Kidney capillary endothelial cell (primary cell): Measurements from ENCODE around the gene CTSD.
A peak's percentile ranks its signal among the peaks of the same experiment; 100 is the strongest.
"Not testable (repeated sequence)": the region's sequence is repeated elsewhere in the genome, so short reads cannot be mapped to it uniquely, and the experiment has no call there.

Experiments used
- DNase-seq: peaks from one replicate; pipeline ENCODE4 v3.0.0-alpha.2; 2018; ENCODE audit warnings: low spot score

CTSD gene

DNA sequence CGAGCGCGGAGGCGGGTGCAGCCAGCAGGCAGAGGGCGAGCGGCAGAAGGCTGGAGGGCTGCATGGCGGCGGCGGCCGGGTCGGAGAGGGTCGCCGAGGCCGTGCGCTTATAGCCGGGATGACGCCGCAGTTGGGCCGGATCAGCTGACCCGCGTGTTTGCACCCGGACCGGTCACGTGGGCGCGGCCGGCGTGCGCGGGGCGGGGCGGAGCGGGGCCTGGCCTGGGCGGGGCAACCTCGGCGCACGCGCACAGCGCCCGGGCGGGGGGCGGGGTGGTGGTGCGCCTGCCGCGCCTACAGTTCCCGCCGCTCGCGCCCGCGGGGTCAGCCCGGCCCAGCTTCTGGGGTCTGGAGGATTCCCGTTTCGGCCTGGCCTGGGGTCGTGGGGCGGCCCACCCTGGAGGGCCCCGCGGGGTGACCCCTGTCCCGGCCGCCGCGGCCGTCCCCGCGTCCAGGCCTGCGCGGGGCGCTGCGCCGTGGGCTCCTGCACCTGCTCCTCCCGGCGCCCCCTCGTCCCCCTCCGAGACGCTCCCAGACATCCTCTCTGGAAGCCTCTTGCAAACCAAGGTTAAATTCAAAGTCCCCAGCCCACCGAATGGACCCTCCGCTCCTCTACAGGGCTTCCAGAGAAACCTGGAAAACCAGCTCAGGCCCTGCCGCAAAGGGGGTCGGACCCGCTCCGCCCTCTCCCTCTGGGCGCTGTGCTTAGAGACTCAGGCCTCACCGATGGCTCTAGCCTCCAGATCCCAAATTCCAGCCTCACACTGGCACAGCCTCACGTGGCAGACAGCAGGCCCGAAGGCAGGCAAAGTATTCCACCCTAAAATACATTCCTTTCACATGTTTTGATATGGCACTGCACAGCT lies at the start of gene CTSD:
Gene CTSD, minus strand, starts transcription at position 132 of the 866 bp plus-strand sequence. Its CDS starts 68 bp downstream, at position 64.
- DNase-seq, result peak; percentile 78

DNA sequence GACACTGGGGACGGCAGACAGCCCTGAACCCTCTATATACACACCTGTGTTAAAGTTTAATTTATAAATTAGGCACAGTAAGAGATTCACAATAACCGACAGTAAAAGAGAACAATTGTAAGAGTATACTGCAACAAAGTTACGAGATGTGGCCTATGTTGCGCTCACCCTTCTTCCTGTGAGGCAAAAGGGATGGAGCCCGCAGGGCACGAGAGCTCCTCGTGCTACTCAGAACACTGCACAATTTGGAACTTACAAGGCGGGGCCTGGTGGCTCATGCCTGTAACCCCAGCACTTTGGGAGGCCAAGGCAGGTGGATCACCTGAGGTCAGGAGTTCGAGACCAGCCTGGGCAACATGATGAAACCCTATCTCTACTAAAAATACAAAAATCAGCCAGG lies 49.6 kb upstream of the CTSD start:
- not testable (repeated sequence) for DNase-seq

DNA sequence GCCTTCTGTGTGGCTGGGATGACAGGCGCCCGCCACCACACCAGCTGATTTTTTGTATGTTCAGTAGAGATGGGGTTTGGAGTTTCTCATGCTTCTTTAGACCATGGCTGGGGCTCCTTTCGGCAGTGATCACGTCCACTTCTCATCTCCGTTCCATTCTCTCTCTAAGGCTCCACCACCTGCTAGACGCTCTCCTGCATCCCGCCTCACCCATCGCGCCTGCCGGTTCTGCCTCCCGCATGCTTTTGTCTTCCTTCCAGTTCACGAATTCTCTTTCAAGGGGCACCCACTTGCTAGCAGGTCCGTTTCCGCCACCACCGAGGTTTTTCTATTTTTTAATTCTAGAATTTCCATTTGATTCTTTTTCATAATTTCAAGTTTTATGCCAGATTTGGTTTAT lies 49.1 kb upstream of the CTSD start:
- DNase-seq, result no peak

DNA sequence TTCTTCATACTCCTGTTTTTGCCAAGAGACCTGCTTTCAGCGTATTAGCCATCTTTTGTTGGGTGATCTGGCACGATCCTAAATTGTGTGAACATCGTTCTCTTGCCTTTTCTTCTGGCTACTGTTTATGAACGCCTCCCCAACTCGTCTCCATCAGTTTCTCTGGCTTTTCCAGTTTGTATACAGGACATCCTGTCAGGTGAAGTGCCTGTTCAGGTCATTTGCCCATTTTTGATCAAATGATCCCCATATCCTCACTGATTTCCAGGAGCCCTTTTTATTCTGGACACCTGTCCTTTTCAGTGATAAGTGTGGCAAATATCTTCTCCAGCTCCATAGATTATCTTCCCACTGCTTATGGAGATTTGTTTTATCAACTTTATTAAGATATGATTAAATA lies 48.5 kb upstream of the CTSD start:
- no peak for DNase-seq

DNA sequence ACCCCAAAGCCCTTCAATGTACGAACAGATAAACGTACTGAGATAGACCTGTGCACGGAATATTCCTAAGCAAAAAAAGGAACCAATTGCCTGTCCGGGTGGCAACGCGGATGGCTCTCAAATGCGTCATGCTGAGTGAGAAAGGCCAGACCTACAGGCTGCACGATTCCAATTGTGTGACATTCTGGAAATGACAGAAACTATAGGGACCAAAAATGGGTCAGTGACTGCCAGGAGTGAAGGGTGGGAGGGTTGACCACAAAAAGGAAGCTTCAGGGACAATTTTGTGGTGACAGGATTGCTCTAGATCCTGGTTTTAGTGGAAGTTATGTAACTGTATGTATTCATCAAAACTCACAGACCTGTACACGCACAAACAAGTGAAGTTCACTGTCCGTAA lies 47.0 kb upstream of the CTSD start:
- no peak for DNase-seq

DNA sequence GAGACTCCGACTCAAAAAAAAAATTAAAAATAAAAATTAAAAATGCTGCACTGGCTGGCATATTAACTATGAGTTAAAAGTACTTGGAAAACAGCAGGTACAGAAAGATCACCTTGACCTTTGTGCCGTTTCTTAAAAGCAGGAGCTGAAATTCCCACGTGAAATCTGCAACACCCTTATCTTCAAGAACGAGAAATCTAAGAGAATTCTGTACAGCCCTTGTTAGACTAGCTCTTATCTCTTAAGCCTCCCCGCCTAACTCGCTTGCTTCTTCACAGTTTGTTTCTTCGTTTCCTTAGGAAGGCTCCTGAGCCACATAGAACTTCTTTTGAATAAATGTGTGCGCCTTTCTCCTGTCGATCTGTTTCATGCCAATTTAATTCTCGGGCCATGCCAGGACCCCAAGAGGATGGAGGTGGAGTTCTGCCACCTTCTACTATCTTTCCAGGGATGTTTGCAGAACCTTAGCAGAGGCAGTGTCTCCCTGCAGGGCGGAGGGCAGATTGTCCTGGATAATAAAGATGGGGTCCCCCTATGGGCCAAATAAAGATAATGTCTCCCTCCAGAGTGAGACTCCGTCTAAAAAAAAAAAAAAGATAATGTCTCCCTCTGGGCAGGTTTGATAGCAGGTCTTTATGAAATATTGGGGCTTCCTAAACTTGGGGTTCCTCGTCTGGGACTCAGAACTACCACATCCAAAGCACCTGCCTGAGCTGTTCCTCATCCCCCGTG lies 43.7 kb upstream of the CTSD start:
- no peak for DNase-seq

DNA sequence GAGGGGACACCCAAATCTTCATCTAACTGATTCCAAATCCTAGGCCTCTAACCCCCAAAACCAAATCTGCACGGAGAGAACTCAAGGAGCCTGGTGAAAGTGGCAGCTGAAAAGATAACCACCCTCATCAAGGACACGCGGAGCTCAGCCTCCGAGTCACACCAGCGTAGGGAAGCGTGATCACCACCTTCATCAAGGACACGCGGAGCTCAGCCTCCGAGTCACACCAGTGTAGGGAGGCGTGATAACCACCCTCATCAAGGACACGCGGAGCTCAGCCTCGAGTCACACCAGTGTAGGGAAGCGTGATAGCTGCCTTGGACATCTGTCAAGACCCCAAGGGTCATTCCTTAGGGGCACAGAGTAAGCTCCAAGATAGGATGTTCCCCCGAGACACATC lies 41.8 kb upstream of the CTSD start:
- DNase-seq, result no peak

DNA sequence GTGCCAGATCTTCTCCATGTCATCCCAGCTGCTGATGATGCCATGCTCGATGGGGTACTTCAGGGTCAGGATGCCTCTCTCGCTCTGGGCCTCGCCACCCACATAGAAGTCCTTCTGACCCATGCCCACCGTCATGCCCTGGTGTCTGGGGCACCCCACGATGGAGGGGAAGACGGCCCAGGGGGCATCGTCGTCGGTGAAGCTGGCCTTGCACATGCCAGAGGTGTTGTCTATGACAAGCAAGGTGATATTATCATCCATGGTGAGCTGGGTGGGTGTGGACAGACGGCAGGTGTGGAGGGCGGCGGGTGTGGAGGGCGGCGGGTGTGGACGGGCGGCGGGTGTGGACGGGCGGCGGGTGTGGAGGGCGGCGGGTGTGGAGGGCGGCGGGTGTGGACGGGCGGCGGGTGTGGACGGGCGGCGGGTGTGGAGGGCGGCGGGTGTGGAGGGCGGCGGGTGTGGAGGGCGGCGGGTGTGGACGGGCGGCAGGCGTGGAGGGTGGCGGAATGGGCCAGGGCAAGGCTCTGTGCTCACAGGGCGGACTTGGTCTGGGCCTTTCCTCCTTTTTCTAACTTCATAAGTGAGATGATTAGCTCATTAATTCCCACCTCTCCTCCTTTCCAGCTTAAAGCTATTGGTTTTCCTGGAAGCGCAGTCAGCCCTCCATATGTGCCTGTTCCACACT lies 40.2 kb upstream of the CTSD start:
- not testable (repeated sequence) for DNase-seq

DNA sequence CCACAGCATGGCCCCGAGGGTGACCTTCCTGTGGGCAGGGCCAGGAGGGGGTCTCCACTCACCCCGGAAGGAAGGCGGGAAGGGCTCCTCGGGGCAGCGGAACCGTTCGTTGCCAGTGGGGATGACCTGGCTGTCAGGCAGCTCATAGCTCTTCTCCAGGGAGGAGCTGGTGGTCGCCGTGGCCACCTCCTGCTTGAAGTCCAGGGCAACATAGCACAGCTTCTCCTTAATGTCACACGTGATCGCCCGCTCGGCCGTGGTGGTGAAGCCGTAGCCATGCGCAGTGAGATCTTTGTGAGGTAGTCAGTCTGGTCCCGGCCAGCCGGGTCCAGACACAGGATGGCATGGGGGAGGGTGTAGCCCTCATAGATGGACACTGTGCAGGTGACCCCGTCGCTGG lies 39.5 kb upstream of the CTSD start:
- DNase-seq, result no peak

DNA sequence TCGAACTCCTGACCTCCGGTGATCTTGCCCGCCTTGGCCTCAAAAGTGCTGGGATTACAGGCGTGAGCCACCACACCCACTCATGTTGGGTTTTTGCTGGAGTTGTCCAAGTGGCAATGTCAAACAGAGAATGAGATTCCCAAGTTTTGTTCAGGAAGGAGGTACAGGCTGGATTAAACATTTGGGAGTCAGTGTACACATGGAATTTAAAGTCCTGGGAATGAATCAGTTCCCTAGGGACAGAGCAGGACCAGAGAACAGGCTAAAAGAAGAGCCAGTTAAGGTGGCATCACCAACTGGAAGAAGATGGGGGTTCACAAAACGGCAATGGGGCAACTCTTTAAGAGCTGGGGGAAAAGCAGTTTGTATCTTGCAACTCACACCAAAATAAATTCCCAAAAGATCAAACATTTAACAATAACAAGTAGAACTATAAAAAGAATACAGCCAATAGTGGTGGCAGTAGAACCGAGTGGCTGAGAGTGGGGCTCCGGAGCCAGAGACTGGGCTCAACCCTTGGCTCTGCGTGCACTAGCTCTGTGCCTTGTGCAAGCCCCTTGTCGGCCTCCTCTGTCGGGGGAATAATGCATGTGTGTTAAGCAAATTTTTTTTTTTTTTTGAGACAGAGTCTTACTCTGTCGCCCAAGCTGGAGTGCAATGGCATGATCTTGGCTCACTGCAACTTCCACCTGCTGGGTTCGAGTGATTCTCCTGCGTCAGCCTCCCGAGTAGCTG lies 33.8 kb upstream of the CTSD start:
- DNase-seq, result no peak

DNA sequence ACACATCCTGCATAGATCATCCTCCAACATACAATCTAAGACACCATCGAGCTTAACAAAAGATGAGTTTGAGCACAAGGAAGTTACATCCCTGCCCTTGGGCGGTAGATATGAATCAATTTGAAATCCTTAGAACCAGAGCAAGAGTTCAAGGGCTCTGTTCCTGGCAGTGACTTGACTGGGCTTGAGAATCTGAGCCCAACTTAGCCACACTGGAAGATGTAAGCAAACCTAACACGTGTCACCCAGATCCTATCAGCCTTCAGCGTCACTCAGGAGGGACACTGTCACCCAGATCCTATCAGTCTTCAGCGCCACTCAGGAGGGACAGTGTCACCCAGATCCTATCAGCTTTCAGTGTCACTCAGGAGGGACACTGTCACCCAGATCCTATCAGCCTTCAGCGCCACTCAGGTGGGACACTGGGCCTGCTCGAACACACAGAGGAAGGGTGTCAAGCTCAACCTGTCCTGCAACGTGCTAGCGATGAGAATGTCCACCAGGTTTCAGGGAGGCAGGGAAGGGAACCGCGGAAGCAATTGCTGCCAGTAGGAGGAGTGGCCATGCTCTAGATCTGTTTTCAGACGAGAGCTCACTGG lies 32.8 kb upstream of the CTSD start:
- no peak for DNase-seq

DNA sequence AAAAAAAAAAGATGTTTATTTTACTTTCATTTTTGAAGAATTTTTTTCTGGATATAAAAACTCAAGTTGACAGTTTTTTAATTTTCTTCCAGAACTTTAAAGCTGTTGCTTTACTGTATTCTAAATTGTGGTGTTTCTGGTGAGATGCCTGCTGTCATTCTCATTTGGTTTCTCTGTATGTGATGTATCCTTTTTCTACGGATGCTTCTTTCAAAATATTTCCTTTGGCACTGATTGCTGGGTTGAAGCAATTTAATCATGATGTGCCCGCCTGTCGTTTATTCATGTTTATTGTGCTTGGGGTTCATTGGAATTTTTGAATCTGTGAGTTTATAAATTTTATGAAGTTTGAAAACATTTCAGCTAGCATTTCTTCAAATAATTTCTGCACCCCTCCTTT lies 29.4 kb upstream of the CTSD start:
- no peak for DNase-seq

DNA sequence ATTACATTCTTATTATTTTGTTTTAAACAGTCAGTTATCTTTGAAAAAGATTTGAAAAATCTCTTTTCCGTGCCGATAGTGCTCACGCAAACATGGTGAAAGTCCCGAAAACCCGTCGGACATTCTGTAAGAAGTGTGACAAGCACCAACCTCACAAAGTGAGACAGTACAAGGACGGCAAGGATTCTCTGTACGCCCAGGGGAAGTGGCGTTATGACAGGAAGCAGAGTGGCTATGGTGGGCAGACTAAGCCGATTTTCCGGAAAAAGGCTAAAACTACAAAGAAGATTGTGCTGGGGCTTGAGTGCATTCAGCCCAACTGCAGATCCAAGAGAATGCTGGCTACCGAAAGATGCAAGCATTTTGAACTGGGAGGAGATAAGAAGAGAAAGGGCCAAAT lies 28.7 kb upstream of the CTSD start:
- DNase-seq, result no peak

DNA sequence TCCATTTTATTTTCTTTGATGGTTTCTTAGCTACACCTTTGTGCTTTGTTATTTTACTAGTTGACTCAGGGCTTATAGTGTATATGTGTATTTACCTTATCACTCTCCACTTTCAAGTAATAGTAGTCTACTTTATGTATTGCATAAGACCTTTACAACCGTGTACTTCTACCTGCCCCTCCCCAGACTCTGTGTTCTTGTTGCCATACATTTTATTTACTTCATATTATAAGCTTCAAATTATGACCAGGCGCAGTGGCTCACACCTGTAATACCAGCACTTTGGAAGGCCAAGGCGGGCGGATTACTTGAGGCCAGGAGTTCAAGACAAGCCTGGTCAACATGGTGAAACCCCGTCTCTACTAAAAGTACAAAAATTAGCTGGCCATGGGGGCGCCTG lies 28.2 kb upstream of the CTSD start:
- no peak for DNase-seq

DNA sequence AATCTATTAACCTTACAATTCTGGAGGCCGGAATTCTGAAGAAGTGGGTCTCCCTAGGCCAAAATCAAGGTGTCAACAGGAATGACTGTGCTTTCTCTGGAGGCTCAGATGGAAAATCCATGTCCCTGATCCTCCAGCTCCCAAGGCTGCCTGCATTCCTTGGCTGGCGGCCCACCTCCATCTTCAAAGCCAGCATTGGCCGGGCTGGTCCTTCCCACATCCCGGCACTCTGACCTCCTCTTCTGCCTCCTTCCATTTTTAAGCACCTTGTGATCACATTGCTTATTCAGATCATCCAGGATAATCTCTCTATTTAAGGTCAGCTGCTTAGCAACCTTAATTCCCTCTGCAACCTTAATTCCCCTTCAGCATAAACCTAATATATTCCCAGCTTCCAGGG lies 22.7 kb upstream of the CTSD start:
- DNase-seq, result no peak

DNA sequence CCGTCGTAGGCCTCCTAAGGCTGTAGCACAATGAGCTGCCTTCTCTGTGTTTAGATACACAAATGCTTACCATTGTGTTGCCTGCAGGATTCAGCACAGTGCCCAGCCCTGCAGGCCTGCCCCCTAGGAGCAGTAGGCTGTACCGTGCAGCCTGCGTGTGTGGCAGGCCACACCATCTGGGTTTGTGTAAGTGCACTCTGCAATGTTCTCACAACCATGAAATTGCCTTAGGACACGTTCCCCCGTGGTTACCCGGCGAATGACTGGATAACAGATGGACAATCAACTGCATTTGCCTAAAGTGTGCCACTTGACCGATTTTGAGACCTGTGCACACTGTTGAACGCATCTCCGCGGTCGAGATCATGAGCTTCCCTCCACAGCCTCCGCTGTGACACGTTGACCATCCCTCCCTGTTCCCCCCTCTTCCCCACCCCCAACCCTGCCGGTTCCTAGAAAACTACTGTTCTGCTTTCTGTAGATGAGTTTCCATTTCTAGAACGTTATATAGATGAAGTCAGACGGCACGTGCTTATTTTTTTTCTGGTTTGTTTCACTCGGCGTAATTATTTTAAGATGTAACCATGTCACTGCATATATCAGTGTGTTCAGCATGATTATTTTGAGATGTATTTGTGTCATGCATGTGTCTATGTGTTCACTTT lies 22.2 kb upstream of the CTSD start:
- DNase-seq, result no peak

DNA sequence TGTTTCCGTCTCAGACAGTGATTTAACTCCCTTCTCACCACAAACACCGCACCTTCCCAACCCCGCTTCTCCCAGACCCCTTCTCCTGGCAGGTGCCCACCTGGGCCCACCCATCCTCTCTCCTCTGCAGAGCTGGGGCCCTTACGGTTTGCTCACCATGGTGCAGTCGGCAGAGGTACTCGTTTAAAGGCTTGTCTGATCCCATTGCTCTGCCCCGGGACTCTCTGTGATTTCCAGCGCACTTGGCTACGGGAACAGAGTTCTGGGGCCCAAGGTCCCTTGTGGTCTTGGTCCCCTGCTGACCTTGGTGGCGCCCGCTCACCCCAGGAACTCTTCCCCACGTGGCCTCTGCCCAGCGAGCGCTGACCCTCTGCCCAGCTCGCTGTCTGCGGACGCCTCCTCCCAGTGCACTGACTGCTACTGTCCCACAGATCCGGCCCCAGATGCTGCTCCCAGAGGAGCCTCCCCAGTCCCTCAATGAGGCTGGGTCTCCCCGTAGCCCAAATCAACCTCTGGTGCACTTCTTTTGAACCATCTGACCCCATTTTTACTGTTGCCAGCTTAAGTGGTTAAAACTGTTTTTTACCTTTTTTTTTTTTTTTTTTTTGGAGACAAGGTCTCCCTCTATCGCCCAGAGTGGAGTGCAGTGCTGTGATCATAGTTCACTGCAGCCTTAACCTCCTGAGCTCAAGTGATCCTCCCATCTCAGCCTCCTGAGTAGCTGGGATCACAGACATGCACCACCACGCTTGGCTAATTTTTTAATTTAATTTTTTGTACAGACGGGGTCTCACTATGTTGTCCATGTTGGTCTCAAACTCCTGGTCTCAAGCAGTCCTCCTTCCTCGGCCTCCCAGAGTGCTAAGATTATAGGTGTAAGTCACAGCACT lies 21.3 kb upstream of the CTSD start:
- DNase-seq, result no peak

DNA sequence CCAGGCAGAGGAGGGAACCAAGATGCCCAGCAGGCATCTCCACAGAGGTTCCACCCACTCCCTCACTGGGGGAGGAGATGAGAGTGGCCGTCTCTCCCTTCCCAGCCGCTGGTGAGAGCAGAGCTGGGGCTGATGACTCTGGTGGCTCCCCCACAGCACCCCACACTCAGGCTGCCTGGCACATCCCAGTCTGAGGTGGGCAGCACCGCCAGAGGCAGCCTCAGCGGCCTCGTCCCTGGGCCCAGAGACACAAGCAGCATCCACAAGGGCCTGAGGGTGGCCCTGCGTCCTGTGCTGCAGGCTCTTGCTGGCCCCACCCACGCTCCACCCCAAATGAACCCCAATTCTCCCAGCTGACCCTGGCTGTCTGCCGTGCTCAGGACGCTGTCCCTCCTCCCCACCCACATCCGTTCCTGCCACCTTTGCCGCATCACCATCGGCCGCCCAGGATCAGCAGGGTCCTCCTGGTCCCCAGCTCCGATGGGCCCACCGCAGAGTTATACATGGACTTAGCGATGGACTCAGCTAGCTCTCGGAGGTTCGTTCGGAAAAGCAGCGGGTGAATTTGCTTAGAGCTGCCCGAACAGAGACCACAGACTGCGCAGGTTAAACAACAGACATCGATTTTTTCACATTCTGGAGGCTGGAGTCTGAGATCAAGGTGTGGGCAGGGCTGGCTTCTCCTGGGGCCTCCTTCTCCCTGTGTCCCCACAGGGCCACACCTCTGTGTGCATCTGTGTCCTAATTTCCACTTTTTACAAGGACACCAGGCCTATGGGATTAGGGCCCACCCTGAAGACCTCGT lies 20.2 kb upstream of the CTSD start:
- DNase-seq, result no peak
